ENCODE results near the gene EEA1. TPM values are rescaled to one million over a fixed set of nuclear protein-coding genes. Genes with fewer than 3 reads are reported as not detected.

The EEA1 gene
- total RNA-seq, 2 experiments from 2014 or later: 10.5 to 11.1 TPM

DNA sequence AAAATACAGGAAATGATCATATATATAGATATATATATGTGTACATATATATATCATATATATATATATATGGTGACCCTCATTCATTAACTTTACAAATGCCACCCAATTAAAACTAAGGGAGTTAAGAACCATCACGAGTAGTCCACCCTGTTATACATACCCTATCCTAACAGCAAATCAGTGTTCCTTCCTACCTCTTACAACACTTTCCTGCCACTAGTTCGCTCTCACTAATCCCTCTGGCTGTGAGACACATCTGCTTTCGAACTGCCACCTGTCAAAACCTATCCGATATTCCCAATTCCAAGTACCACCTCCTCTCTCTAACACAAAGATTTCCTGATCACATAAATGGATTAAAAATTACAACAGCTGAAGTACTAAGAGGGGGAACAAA, 100.5 kb downstream of the EEA1 start:
- Mint-ChIP-seq H3K9me3 (no peaks in the 10 kb centered on the region), H3K36me3 (ENCODE audit: low read depth) (peaks cover 42% of the 10 kb centered on the region), H3K4me1 (ENCODE audit: low read depth) (peaks cover 12% of the 10 kb centered on the region), H3K4me3 (no peak overlapping the region), H3K27me3 (no peaks in the 10 kb centered on the region), H3K27ac (no peak overlapping the region)
- Histone ChIP-seq H3K27me3 (ENCODE audit: control insufficient read depth in 1 of 2, insufficient read depth in 2 of 2, low read length in 2 of 2) (no peaks in the 10 kb centered on the region), H3K27ac (ENCODE audit: low read depth in 1 of 2, low read length in 2 of 2) (no peak overlapping the region), H3K4me1 (ENCODE audit: insufficient read depth, low read length) (no peaks in the 10 kb centered on the region), H3K4me3 (ENCODE audit: low read length) (no peak overlapping the region), H3K36me3 (ENCODE audit: insufficient read depth, low read length) (peaks cover 13% of the 10 kb centered on the region), H3K9me3 (ENCODE audit: control insufficient read depth in 1 of 2, insufficient read depth in 1 of 2, low read length in 2 of 2) (no peaks in the 10 kb centered on the region)
- CTCF ChIA-PET: interaction anchor here (1.5 kb wide), 1 partner anchor 99 kb away, joined by 7 read pairs; no protein-coding TSS in a partner anchor
- POLR2A ChIA-PET: interaction anchor here (0.6 kb wide), 1 partner anchor 23 kb away, joined by 3 read pairs; no protein-coding TSS in a partner anchor
- TF ChIP-seq, protein P1, sequence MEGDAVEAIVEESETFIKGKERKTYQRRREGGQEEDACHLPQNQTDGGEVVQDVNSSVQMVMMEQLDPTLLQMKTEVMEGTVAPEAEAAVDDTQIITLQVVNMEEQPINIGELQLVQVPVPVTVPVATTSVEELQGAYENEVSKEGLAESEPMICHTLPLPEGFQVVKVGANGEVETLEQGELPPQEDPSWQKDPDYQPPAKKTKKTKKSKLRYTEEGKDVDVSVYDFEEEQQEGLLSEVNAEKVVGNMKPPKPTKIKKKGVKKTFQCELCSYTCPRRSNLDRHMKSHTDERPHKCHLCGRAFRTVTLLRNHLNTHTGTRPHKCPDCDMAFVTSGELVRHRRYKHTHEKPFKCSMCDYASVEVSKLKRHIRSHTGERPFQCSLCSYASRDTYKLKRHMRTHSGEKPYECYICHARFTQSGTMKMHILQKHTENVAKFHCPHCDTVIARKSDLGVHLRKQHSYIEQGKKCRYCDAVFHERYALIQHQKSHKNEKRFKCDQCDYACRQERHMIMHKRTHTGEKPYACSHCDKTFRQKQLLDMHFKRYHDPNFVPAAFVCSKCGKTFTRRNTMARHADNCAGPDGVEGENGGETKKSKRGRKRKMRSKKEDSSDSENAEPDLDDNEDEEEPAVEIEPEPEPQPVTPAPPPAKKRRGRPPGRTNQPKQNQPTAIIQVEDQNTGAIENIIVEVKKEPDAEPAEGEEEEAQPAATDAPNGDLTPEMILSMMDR (IDR thresholded peaks at IDR 0.05): no peak
- no peak for DNase-seq
- intact Hi-C loops (cut with DNase I, micrococcal nuclease): loop anchor here (5.0 kb wide), 2 partner anchors 99 to 159 kb away; partner anchors contain the start of gene EEA1 (in 1 of the 2)
- ATAC-seq (ENCODE audit: poor library complexity): no peak

DNA sequence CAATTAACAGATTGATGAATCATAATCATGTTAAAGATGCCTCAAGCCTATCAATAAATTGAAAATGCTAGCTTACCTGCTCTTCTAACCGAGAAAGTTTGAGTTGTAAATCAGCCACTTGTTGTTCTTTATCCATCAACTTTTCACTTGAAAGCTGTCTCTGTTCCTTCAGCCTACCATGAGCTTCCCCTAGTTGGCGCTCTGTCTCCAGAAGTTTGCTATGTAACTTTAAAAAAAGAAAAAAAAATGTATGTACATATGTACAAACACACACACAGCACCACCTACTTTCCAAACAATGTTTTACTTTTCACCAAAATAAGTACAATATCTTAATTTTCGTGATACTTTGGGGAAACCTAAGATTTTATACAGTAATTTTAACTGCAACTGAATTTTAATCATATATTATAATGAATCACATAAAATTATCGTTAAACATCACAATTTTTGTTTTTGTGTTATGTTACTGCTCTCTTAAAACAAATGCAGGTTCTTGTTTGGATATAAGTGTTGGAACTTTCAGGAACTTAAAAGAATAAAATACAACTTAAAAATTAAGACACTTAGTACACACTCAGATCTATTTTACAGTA, 101.2 kb downstream of the EEA1 start:
- Mint-ChIP-seq H3K9me3 (no peaks in the 10 kb centered on the region), H3K36me3 (ENCODE audit: low read depth) (peaks cover 38% of the 10 kb centered on the region), H3K27me3 (no peaks in the 10 kb centered on the region), H3K4me3 (no peak overlapping the region), H3K27ac (no peak overlapping the region), H3K4me1 (ENCODE audit: low read depth) (peaks cover 11% of the 10 kb centered on the region)
- CTCF ChIA-PET: interaction anchor here (0.7 to 1.5 kb wide), 2 partner anchors 99 to 591 kb away, joined by 4 to 7 read pairs; no protein-coding TSS in a partner anchor
- POLR2A ChIA-PET: interaction anchor here (1.2 kb wide), 1 partner anchor 101 kb away, joined by 10 read pairs; the partner anchor contains the start of gene EEA1
- TF ChIP-seq, protein P1 (IDR thresholded peaks at IDR 0.05): peak; percentile 65
- peak in 12 of 14 experiments; percentile 10 to 67 (median 32) for DNase-seq
- intact Hi-C loops (cut with DNase I, micrococcal nuclease): loop anchor here (5.0 kb wide), 2 partner anchors 99 to 159 kb away; partner anchors contain the start of gene EEA1 (in 1 of the 2)
- no peaks in the 10 kb centered on the region for H3K4me1 ChIP-seq (ENCODE audit: insufficient read depth, low read length)
- ATAC-seq (ENCODE audit: poor library complexity): peak; percentile 79
- no peaks in the 10 kb centered on the region for H3K9me3 ChIP-seq (ENCODE audit: control insufficient read depth in 1 of 2, insufficient read depth in 1 of 2, low read length in 2 of 2)
- H3K27ac ChIP-seq (ENCODE audit: low read depth in 1 of 2, low read length in 2 of 2): no peak overlapping the region
- H3K27me3 ChIP-seq (ENCODE audit: control insufficient read depth in 1 of 2, insufficient read depth in 2 of 2, low read length in 2 of 2): no peaks in the 10 kb centered on the region
- H3K36me3 ChIP-seq (ENCODE audit: insufficient read depth, low read length): peaks cover 13% of the 10 kb centered on the region
- H3K4me3 ChIP-seq (ENCODE audit: low read length): no peak overlapping the region

DNA sequence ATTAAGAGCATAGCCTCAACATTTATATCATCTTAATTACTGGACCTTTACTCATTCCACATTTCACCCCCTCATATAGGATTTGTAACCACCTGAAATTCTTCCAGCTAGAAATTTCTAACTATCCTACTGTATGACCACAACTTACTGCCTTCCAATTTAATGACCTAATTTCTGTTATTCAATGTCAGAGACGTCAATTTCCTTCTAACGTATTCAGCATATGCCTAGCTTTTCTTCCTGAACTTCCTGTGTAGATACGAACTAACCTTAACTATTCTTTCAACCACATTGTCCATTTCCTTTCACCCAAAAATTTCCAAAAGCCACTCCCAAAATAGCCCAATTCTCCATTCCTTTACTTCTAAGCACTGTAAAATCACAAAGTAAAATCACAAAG, 108.0 kb downstream of the EEA1 start:
- H3K4me1 Mint-ChIP-seq (ENCODE audit: low read depth): no peaks in the 10 kb centered on the region
- Histone ChIP-seq H3K9me3 (ENCODE audit: control insufficient read depth in 1 of 2, insufficient read depth in 1 of 2, low read length in 2 of 2) (no peaks in the 10 kb centered on the region), H3K4me1 (ENCODE audit: insufficient read depth, low read length) (no peaks in the 10 kb centered on the region), H3K27ac (ENCODE audit: low read depth in 1 of 2, low read length in 2 of 2) (no peak overlapping the region), H3K36me3 (ENCODE audit: insufficient read depth, low read length) (peaks cover 26% of the 10 kb centered on the region), H3K27me3 (ENCODE audit: control insufficient read depth in 1 of 2, insufficient read depth in 2 of 2, low read length in 2 of 2) (no peaks in the 10 kb centered on the region), H3K4me3 (ENCODE audit: low read length) (no peak overlapping the region)
- TF ChIP-seq, protein P1 (IDR thresholded peaks at IDR 0.05): no peak
- H3K27ac Mint-ChIP-seq: no peak overlapping the region
- H3K4me3 Mint-ChIP-seq: no peak overlapping the region
- H3K9me3 Mint-ChIP-seq: no peaks in the 10 kb centered on the region
- ChIA-PET CTCF (interaction anchor here (0.6 kb wide), 1 partner anchor 11 kb away, joined by 4 read pairs; no protein-coding TSS in a partner anchor), POLR2A (interaction anchor here (0.6 kb wide), 1 partner anchor 601 kb away, joined by 3 read pairs; no protein-coding TSS in a partner anchor)
- DNase-seq: no peak
- H3K27me3 Mint-ChIP-seq: no peaks in the 10 kb centered on the region
- ATAC-seq (ENCODE audit: poor library complexity): no peak
- intact Hi-C loops (cut with DNase I, micrococcal nuclease): no loop called here
- peaks cover 20% of the 10 kb centered on the region for H3K36me3 Mint-ChIP-seq (ENCODE audit: low read depth)
